ENCODE results near the gene DIO3.

The DIO3 gene

GRCh38 chr14:101578489-101578888, 17.2 kb downstream of the DIO3 start:
- no peak overlapping the region for H3K4me3 ChIP-seq (ENCODE audit: low read length)
- TF ChIP-seq ZNF274 (IDR thresholded peaks at IDR 0.05; ENCODE audit: low read depth, low read length): no peak

GRCh38 chr14:101579372-101580080, 18.2 kb downstream of the DIO3 start:
- TF ChIP-seq ZNF274 (IDR thresholded peaks at IDR 0.05; ENCODE audit: low read depth, low read length): no peak
- H3K4me3 ChIP-seq (ENCODE audit: low read length): no peak overlapping the region

- H3K4me3 ChIP-seq (ENCODE audit: low read length): no peak overlapping the region
- TF ChIP-seq ZNF274 (IDR thresholded peaks at IDR 0.05; ENCODE audit: low read depth, low read length): no peak
Observed at GRCh38 chr14:101581806-101582205, 20.5 kb downstream of the DIO3 start.

GRCh38 chr14:101582294-101582693, 21.0 kb downstream of the DIO3 start:
- no peak overlapping the region for H3K4me3 ChIP-seq (ENCODE audit: low read length)
- TF ChIP-seq ZNF274 (IDR thresholded peaks at IDR 0.05; ENCODE audit: low read depth, low read length): no peak

GRCh38 chr14:101583006-101583714, 21.9 kb downstream of the DIO3 start:
- TF ChIP-seq ZNF274 (IDR thresholded peaks at IDR 0.05; ENCODE audit: low read depth, low read length): no peak
- no peak overlapping the region for H3K4me3 ChIP-seq (ENCODE audit: low read length)

GRCh38 chr14:101583715-101584054, 22.4 kb downstream of the DIO3 start:
- no peak overlapping the region for H3K4me3 ChIP-seq (ENCODE audit: low read length)
- TF ChIP-seq ZNF274 (IDR thresholded peaks at IDR 0.05; ENCODE audit: low read depth, low read length): no peak

- peak overlapping the region; percentile 27; the same call in 1 of the 2 replicates for H3K4me3 ChIP-seq (ENCODE audit: low read length)
- TF ChIP-seq ZNF274 (IDR thresholded peaks at IDR 0.05; ENCODE audit: low read depth, low read length): no peak
Observed at GRCh38 chr14:101584055-101584859, 23.0 kb downstream of the DIO3 start.

- TF ChIP-seq ZNF274 (IDR thresholded peaks at IDR 0.05; ENCODE audit: low read depth, low read length): no peak
Observed at GRCh38 chr14:101585211-101585610, 23.9 kb downstream of the DIO3 start.

GRCh38 chr14:101586531-101587430, 25.5 kb downstream of the DIO3 start:
- no peak overlapping the region for H3K4me3 ChIP-seq (ENCODE audit: low read length)
- TF ChIP-seq ZNF274 (IDR thresholded peaks at IDR 0.05; ENCODE audit: low read depth, low read length): no peak

More at GRCh38 chr14:101585211-101585610, 23.9 kb downstream of the DIO3 start:
- H3K4me3 ChIP-seq (ENCODE audit: low read length): no peak overlapping the region

GRCh38 chr14:101587441-101587911, 26.2 kb downstream of the DIO3 start:
- H3K4me3 ChIP-seq (ENCODE audit: low read length): no peak overlapping the region
- no peak for TF ChIP-seq ZNF274 (IDR thresholded peaks at IDR 0.05; ENCODE audit: low read depth, low read length)

GRCh38 chr14:101588286-101588975, 27.1 kb downstream of the DIO3 start:
- no peak for TF ChIP-seq ZNF274 (IDR thresholded peaks at IDR 0.05; ENCODE audit: low read depth, low read length)
- no peak overlapping the region for H3K4me3 ChIP-seq (ENCODE audit: low read length)

- no peak overlapping the region for H3K4me3 ChIP-seq (ENCODE audit: low read length)
- TF ChIP-seq ZNF274 (IDR thresholded peaks at IDR 0.05; ENCODE audit: low read depth, low read length): no peak
Observed at GRCh38 chr14:101588990-101589389, 27.7 kb downstream of the DIO3 start.

GRCh38 chr14:101589486-101590015, 28.3 kb downstream of the DIO3 start:
- TF ChIP-seq ZNF274 (IDR thresholded peaks at IDR 0.05; ENCODE audit: low read depth, low read length): no peak
- no peak overlapping the region for H3K4me3 ChIP-seq (ENCODE audit: low read length)

Measured in GM08714 (cell line).